MCF 10A (cell line): ENCODE data around the gene KMT2D. TPM values are rescaled to one million over a fixed set of nuclear protein-coding genes. Genes with fewer than 3 reads are reported as not detected.

Experiments
- BruUV-seq: library from RNA; stranded (reverse); fragments of 400-500 nt; replicated peaks from 2 replicates; lab custom pipeline; 2021; lab: Mats Ljungman, UMichigan
- CTCF ChIA-PET: fragments of 300-600 bp; sonication (Branson Sonifier 250); formaldehyde crosslinking; extraction: SDS; loops from one replicate; lab custom pipeline; 2021; ENCODE audit warnings: antibody characterized with exemption, inconsistent platforms; lab: Yijun Ruan, JAX
- POLR2A ChIA-PET: fragments of 300-600, 350-650 bp; sonication (Branson Sonifier 250); formaldehyde crosslinking; extraction: SDS; loops from one replicate; lab custom pipeline; 2020; ENCODE audit warnings: antibody characterized with exemption, inconsistent platforms; lab: Yijun Ruan, JAX
- DNase-seq: peaks from one replicate; pipeline ENCODE4 v3.0.0-alpha.2; 2018; ENCODE audit not compliant: unreplicated experiment
- H3K27ac Mint-ChIP-seq: one replicate; pipeline ENCODE4 v1.8.0; 2022; ENCODE audit warnings: mild to moderate bottlenecking, low read depth, mixed read lengths; ENCODE audit not compliant: unreplicated experiment
- H3K27me3 Mint-ChIP-seq: one replicate; pipeline ENCODE4 v1.8.0; 2022; ENCODE audit warnings: mixed read lengths; ENCODE audit not compliant: insufficient read depth, unreplicated experiment
- H3K36me3 Mint-ChIP-seq: one replicate; pipeline ENCODE4 v1.8.0; 2022; ENCODE audit warnings: mild to moderate bottlenecking, moderate library complexity, mixed read lengths; ENCODE audit not compliant: insufficient read depth, unreplicated experiment
- H3K4me1 Mint-ChIP-seq: one replicate; pipeline ENCODE4 v1.8.0; 2022; ENCODE audit warnings: mixed read lengths; ENCODE audit not compliant: insufficient read depth, unreplicated experiment
- H3K4me3 Mint-ChIP-seq: one replicate; pipeline ENCODE4 v1.8.0; 2022; ENCODE audit warnings: mild to moderate bottlenecking, moderate library complexity, mixed read lengths; ENCODE audit not compliant: unreplicated experiment
- H3K9me3 Mint-ChIP-seq: one replicate; pipeline ENCODE4 v1.8.0; 2022; ENCODE audit warnings: mixed read lengths; ENCODE audit not compliant: unreplicated experiment
- intact Hi-C: fragments of 100-400 bp; cut with micrococcal nuclease; formaldehyde crosslinking; loops from 2 replicates; pipeline ENCODE4 v1.14.1; 2022
- total RNA-seq: library from RNA; stranded (reverse); gene quantifications from 2 replicates; pipeline ENCODE4 v1.2.3, GENCODE V29; 2022
- TF ChIP-seq, protein P1 (sequence below): fragments of 200-600 bp; IDR thresholded peaks from one replicate; pipeline ENCODE4 v1.8.0; 2022; ENCODE audit warnings: antibody characterized with exemption, mild to moderate bottlenecking; ENCODE audit not compliant: unreplicated experiment

Gene KMT2D
- total RNA-seq, 1 experiment from 2014 or later: 76.9 TPM

DNA sequence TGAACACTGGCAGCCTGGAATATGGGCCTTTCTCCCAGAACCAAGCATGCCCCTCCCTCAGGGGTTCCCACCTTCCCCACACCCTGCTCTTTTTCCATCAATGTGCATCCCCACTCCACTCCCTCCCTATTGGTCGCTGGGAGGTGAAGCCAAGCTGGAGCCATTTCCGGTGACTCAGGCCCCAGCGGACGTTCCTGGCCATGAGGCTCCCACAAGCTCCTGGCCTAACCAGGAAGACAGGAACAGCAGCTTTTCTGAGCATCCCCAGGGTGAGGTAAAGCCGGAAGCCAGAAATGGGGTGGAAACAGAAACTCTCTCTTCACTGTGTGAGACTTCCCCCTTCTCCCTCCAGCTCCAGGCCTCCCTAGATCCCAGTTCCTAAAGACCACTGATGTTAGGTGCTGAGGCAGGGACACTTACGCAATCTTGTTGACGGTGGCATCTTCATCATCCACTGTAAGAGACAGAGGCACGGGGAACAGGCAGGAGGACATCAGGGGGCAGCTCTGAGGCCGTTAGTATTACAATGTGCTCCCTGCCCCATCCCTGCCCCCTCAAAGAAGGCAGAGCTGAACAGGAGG lies 45.0 kb upstream of the KMT2D start:
- POLR2A ChIA-PET: interaction anchor here (0.9 kb wide), 2 partner anchors 25 to 130 kb away, joined by 3 to 4 read pairs; no protein-coding TSS in a partner anchor
- TF ChIP-seq, protein P1, sequence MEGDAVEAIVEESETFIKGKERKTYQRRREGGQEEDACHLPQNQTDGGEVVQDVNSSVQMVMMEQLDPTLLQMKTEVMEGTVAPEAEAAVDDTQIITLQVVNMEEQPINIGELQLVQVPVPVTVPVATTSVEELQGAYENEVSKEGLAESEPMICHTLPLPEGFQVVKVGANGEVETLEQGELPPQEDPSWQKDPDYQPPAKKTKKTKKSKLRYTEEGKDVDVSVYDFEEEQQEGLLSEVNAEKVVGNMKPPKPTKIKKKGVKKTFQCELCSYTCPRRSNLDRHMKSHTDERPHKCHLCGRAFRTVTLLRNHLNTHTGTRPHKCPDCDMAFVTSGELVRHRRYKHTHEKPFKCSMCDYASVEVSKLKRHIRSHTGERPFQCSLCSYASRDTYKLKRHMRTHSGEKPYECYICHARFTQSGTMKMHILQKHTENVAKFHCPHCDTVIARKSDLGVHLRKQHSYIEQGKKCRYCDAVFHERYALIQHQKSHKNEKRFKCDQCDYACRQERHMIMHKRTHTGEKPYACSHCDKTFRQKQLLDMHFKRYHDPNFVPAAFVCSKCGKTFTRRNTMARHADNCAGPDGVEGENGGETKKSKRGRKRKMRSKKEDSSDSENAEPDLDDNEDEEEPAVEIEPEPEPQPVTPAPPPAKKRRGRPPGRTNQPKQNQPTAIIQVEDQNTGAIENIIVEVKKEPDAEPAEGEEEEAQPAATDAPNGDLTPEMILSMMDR: no peak
- peaks cover 23% of the 10 kb centered on the region for H3K4me1 Mint-ChIP-seq
- H3K4me3 Mint-ChIP-seq: no peak overlapping the region
- no peaks in the 10 kb centered on the region for H3K36me3 Mint-ChIP-seq
- CTCF ChIA-PET: interaction anchor here (0.6 to 5.0 kb wide), 10 partner anchors 11 to 122 kb away, joined by 3 to 52 read pairs (median 4); partner anchors contain the start of genes DHH and TUBA1B
- H3K9me3 Mint-ChIP-seq: no peaks in the 10 kb centered on the region
- intact Hi-C loops: no loop called here
- no peak for DNase-seq
- H3K27ac Mint-ChIP-seq: no peak overlapping the region
- BruUV-seq: no TSS peak
- no peaks in the 10 kb centered on the region for H3K27me3 Mint-ChIP-seq

DNA sequence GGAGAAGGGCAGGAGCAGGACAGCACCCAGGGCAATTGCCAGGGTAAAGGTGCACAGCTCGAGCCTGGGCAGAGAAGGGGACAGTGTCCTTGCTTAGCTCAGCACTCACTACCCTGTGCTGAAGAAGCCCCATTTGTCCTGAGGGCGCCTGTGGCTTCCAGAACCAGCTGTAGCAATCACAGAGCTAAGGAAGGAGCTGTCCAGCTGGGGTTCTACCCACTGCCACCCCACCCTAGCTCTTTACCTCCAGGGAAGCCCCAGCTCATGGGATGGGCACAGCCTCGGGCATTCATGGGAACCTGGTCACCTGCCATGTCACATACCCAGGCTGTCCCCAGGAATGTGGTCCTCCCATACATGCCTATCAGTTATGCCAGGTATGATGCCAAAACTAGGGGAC lies 44.2 kb upstream of the KMT2D start:
- intact Hi-C loops: no loop called here
- Mint-ChIP-seq H3K36me3 (no peaks in the 10 kb centered on the region), H3K9me3 (no peaks in the 10 kb centered on the region), H3K4me1 (peaks cover 19% of the 10 kb centered on the region), H3K4me3 (no peak overlapping the region), H3K27ac (no peak overlapping the region), H3K27me3 (no peaks in the 10 kb centered on the region)
- ChIA-PET POLR2A (interaction anchor here (0.9 kb wide), 1 partner anchor 26 kb away, joined by 3 read pairs; no protein-coding TSS in a partner anchor), CTCF (interaction anchor here (0.7 to 3.9 kb wide), 5 partner anchors 12 to 121 kb away, joined by 3 to 52 read pairs (median 3); no protein-coding TSS in a partner anchor)
- BruUV-seq: no TSS peak
- no peak for DNase-seq
- TF ChIP-seq, protein P1: no peak

DNA sequence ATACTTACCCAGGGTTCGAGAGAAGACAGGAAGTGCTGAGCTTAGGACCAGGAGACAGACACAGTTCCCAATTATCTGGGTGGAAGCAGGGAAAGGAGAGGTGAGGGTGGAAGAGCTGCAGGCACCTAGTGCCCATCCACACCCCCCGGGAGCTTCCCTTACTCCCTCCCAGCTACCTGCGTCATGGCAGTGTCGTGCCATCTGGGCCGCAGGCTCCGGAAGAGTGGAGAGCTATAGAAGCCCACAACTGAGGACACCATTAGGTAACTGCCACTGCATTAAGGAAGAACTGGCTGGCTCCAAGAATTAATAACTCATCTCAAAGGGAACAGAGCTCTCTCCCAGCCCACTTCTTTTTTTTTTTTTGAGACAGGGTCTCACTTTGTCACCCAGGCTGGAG lies 39.8 kb upstream of the KMT2D start:
- H3K27ac Mint-ChIP-seq: no peak overlapping the region
- no peak for DNase-seq
- H3K9me3 Mint-ChIP-seq: no peaks in the 10 kb centered on the region
- ChIA-PET POLR2A (interaction anchor here (1.3 to 3.2 kb wide), 3 partner anchors 10 to 30 kb away, joined by 3 to 25 read pairs (median 9); partner anchors contain the start of genes LMBR1L and TUBA1B), CTCF (interaction anchor here (0.6 to 6.8 kb wide), 10 partner anchors 8 to 36 kb away, joined by 3 to 99 read pairs (median 9); no protein-coding TSS in a partner anchor)
- peaks cover 2% of the 10 kb centered on the region for H3K4me1 Mint-ChIP-seq
- H3K36me3 Mint-ChIP-seq: peaks cover 28% of the 10 kb centered on the region
- intact Hi-C loops: no loop called here
- BruUV-seq: no TSS peak
- TF ChIP-seq, protein P1: no peak
- H3K27me3 Mint-ChIP-seq: no peaks in the 10 kb centered on the region
- H3K4me3 Mint-ChIP-seq: no peak overlapping the region

DNA sequence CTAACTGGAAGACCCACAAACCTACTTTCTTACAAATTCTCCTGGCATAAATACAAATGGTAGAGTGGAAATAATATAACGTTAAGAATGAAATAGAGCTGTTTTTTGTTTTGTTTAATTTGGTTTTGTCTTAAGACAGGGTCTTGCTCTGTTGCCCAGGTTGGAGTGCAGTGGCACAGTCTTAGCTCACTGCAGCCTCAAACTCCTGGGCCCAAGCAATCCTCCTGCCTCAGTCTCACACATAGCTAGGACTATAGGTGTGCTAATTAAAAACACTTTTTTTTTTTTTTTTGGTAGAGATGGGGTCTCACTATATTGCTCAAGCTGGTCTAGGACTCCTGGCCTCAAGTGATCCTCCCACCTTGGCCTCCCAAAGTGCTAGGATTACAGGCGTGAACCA lies 38.1 kb upstream of the KMT2D start:
- no peak overlapping the region for H3K4me3 Mint-ChIP-seq
- H3K36me3 Mint-ChIP-seq: peaks cover 28% of the 10 kb centered on the region
- peaks cover 5% of the 10 kb centered on the region for H3K4me1 Mint-ChIP-seq
- no peaks in the 10 kb centered on the region for H3K9me3 Mint-ChIP-seq
- no TSS peak for BruUV-seq
- no peak overlapping the region for H3K27ac Mint-ChIP-seq
- TF ChIP-seq, protein P1: no peak
- DNase-seq: no peak
- POLR2A ChIA-PET: interaction anchor here (0.7 to 3.2 kb wide), 4 partner anchors 11 to 91 kb away, joined by 3 to 25 read pairs (median 4); partner anchors contain the start of gene LMBR1L
- H3K27me3 Mint-ChIP-seq: no peaks in the 10 kb centered on the region
- CTCF ChIA-PET: interaction anchor here (0.6 to 6.8 kb wide), 19 partner anchors 10 to 283 kb away, joined by 3 to 99 read pairs (median 5); partner anchors contain the start of genes LMBR1L and TUBA1B
- intact Hi-C loops: loop anchor here (2.0 kb wide), 1 partner anchor 34 kb away; no protein-coding TSS in a partner anchor
